ENCODE measurements around the gene SLC9A7. TPM values are rescaled to one million over a fixed set of nuclear protein-coding genes. Genes with fewer than 3 reads are reported as not detected.

SLC9A7 gene
- total RNA-seq, 1 donor from 2014 or later, result 3.5 TPM

DNA sequence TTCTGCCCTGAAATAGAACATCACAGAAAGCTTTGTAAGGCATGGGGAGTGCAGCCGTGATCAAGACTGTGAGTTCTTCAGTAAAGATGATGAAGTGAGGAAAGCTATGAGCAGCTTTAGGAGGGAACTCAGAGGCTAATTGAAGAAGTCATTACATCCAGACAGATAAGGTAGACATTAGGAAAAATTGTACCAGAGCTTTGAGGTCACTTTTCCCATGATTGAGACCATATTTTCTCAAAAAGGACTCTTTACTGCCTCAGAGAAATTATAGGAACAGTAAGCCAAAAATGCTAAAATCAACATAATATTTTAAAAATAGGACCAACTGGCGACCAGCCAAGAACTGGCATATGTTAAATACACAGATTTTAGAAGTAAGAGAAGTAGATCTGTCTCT, 174.2 kb downstream of the SLC9A7 start:
- Histone ChIP-seq H3K27ac (no peak overlapping the region), H3K4me3 (no peak overlapping the region), H3K79me2 (ENCODE audit: low read depth) (peaks cover 7% of the 10 kb centered on the region), H3K27me3 (no peaks in the 10 kb centered on the region), H3K4me1 (peaks cover 8% of the 10 kb centered on the region), H4K20me1 (ENCODE audit: low read depth) (peaks cover 7% of the 10 kb centered on the region), H3K4me2 (no peak overlapping the region), H2AFZ (replicated peaks) (no peak overlapping the region), H3K9me3 (ENCODE audit: low read depth) (no peaks in the 10 kb centered on the region), H3K36me3 (no peaks in the 10 kb centered on the region), H3K9ac (no peak overlapping the region), H3F3A (ENCODE audit: low read depth) (peaks cover 5% of the 10 kb centered on the region)
- H3K4me1 Mint-ChIP-seq, result peaks cover 29% of the 10 kb centered on the region
- no peak for DNase-seq (ENCODE audit: low spot score)
- TF ChIP-seq EZH2phosphoT487 (IDR thresholded peaks at IDR 0.05) (no peak), EZH2 (IDR thresholded peaks at IDR 0.05) (no peak)
- TF ChIP-seq, protein P1, sequence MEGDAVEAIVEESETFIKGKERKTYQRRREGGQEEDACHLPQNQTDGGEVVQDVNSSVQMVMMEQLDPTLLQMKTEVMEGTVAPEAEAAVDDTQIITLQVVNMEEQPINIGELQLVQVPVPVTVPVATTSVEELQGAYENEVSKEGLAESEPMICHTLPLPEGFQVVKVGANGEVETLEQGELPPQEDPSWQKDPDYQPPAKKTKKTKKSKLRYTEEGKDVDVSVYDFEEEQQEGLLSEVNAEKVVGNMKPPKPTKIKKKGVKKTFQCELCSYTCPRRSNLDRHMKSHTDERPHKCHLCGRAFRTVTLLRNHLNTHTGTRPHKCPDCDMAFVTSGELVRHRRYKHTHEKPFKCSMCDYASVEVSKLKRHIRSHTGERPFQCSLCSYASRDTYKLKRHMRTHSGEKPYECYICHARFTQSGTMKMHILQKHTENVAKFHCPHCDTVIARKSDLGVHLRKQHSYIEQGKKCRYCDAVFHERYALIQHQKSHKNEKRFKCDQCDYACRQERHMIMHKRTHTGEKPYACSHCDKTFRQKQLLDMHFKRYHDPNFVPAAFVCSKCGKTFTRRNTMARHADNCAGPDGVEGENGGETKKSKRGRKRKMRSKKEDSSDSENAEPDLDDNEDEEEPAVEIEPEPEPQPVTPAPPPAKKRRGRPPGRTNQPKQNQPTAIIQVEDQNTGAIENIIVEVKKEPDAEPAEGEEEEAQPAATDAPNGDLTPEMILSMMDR (IDR thresholded peaks at IDR 0.05), result no peak
- no peak overlapping the region for H3K4me3 Mint-ChIP-seq
- peaks cover 2% of the 10 kb centered on the region for H3K9me3 Mint-ChIP-seq
- H3K36me3 Mint-ChIP-seq, result no peaks in the 10 kb centered on the region
- no peak overlapping the region for H3K27ac Mint-ChIP-seq
- H3K27me3 Mint-ChIP-seq (ENCODE audit: insufficient read depth, low read depth), result peaks cover 4% of the 10 kb centered on the region

DNA sequence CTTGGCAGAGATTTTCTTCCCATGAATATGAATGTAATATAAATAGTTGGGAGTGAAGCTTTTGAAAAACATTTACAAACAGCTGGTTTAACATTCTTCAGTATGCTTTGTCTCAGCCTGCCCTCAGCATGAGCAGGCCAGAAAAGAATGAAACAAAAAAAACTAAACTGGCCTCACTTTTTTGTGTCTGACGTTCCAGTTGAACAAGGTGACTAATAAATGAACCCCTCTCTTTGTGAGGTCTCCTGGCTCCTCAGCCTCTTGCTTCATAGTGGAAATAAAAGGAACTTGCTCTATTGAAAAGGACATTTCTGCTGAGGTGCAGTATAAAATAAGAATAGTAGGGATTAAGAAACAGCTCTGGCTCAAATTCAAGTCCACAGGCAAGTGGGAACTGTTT, 176.0 kb downstream of the SLC9A7 start:
- DNase-seq (ENCODE audit: low spot score), result no peak
- H3K4me3 ChIP-seq, result no peak overlapping the region
- no peak overlapping the region for H3K27ac ChIP-seq
- peaks cover 7% of the 10 kb centered on the region for H3K79me2 ChIP-seq (ENCODE audit: low read depth)
- H4K20me1 ChIP-seq (ENCODE audit: low read depth), result peaks cover 6% of the 10 kb centered on the region
- Mint-ChIP-seq H3K36me3 (no peaks in the 10 kb centered on the region), H3K27ac (no peak overlapping the region), H3K4me1 (peaks cover 24% of the 10 kb centered on the region), H3K4me3 (no peak overlapping the region), H3K9me3 (peaks cover 4% of the 10 kb centered on the region), H3K27me3 (ENCODE audit: insufficient read depth, low read depth) (peaks cover 4% of the 10 kb centered on the region)
- H3K9ac ChIP-seq, result no peak overlapping the region
- H3K27me3 ChIP-seq, result no peaks in the 10 kb centered on the region
- H3K4me2 ChIP-seq, result peak overlapping the region; percentile 4
- H3K4me1 ChIP-seq, result peaks cover 8% of the 10 kb centered on the region
- no peaks in the 10 kb centered on the region for H3K36me3 ChIP-seq
- no peak overlapping the region for H2AFZ ChIP-seq (replicated peaks)
- no peaks in the 10 kb centered on the region for H3K9me3 ChIP-seq (ENCODE audit: low read depth)
- TF ChIP-seq EZH2 (IDR thresholded peaks at IDR 0.05), result no peak
- TF ChIP-seq, protein P1 (IDR thresholded peaks at IDR 0.05), result no peak
- no peak for TF ChIP-seq EZH2phosphoT487 (IDR thresholded peaks at IDR 0.05)
- H3F3A ChIP-seq (ENCODE audit: low read depth), result peaks cover 5% of the 10 kb centered on the region

DNA sequence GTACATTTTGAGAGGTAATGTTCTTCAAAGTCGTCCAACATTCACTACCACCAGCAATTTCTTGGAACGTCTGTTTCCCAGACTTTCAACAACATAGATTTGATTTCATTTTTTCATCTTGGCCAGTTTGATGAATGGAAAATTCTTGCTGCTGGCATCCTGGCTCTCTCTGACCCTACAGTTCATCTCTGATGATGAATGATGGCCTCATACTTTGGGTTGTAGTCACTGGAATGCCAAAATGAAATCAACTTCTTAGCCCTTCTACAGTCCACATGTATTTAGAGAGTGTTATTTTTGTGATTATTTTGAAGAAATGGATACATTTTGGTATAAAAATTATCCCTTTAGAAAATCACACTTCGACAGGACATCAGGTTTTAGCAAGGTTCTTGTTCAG, 176.6 kb downstream of the SLC9A7 start:
- H3K9me3 ChIP-seq (ENCODE audit: low read depth), result no peaks in the 10 kb centered on the region
- H3K36me3 ChIP-seq, result no peaks in the 10 kb centered on the region
- no peak for DNase-seq (ENCODE audit: low spot score)
- Mint-ChIP-seq H3K27me3 (ENCODE audit: insufficient read depth, low read depth) (peaks cover 4% of the 10 kb centered on the region), H3K27ac (no peak overlapping the region), H3K36me3 (no peaks in the 10 kb centered on the region), H3K4me1 (peaks cover 20% of the 10 kb centered on the region), H3K4me3 (peak overlapping the region; percentile 46), H3K9me3 (peaks cover 4% of the 10 kb centered on the region)
- no peak overlapping the region for H3K4me2 ChIP-seq
- TF ChIP-seq EZH2phosphoT487 (IDR thresholded peaks at IDR 0.05), result no peak
- TF ChIP-seq, protein P1 (IDR thresholded peaks at IDR 0.05), result no peak
- TF ChIP-seq EZH2 (IDR thresholded peaks at IDR 0.05), result no peak
- no peaks in the 10 kb centered on the region for H3F3A ChIP-seq (ENCODE audit: low read depth)
- no peak overlapping the region for H3K27ac ChIP-seq
- H4K20me1 ChIP-seq (ENCODE audit: low read depth), result no peaks in the 10 kb centered on the region
- H3K9ac ChIP-seq, result no peak overlapping the region
- H2AFZ ChIP-seq (replicated peaks), result no peak overlapping the region
- peaks cover 4% of the 10 kb centered on the region for H3K4me1 ChIP-seq
- peaks cover 7% of the 10 kb centered on the region for H3K79me2 ChIP-seq (ENCODE audit: low read depth)
- H3K27me3 ChIP-seq, result no peaks in the 10 kb centered on the region
- no peak overlapping the region for H3K4me3 ChIP-seq

All from neural progenitor cell (in vitro differentiated cells).